GM19372 (cell line): Measurements from ENCODE around the gene ALOX12B.

Source experiments
- ATAC-seq: cut with Tn5 transposase; IDR thresholded peaks from one replicate; pipeline ENCODE4 v1.9.1; 2021; ENCODE audit warnings: mild to moderate bottlenecking, low read depth, moderate library complexity; ENCODE audit not compliant: unreplicated experiment

ALOX12B gene

DNA sequence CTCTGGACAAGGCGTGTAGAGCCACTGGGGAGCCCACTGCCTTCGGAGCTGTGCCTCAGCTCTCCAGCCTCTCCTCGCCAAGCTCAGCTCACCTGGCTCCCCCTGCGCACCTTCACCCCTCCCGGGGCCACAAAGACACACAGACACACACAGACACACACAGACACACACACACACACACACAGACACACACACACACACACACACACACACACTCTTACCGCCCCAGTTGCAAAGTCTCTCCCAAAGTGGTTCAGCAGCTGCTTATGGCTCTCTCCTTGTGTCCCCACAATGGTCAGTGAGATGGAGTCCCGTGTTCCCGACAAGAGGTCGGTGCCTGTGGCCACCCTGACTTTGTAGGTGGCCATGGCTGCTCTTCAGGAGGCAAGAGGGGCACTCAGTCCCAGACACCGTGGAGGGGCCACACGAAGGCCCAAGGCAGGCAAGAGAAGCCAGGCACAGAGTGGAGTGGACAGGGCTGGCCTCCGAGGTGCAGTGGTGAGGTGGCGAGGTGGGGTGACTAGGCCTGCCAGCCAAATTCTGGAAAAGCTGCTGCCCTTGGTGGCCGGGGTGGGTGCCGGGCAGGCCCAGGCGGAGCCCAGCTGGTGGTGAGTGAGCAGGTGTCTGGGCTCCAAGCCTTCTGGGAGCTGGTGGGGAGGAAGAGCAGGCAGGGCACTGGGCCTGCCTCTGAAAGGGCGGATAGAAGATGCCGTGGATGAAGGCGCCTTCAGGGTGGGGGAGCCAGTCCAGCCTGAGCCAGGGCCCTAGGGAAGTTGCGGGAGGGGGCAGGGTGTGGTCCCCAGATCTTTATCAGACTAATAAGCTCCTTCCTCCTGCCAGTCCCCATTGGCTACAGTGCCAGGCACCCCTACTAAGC lies at the start of gene ALOX12B:
TSS of gene ALOX12B (minus strand) at position 642 of the 877 bp plus-strand sequence. CDS start at position 368, 274 bp downstream.
- no peak for ATAC-seq

DNA sequence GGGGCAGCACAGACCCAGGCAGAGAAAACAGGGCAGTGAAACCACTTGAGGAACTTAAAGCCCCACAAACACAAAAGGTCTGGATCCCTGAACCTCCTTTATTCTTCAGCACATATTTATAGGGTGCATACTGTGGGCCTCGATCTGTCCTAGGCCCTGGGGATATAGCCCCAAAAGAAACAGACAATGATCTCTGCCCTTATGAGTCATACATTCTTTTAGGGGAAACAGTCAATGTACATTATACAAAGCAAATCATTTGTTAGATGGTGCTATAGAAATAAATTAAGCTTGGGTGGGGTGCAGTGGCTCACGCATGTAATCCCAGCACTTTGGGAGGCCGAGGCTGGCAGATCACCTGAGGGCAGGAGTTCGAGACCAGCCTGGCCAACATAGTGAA lies 46.4 kb upstream of the ALOX12B start:
- no peak for ATAC-seq

DNA sequence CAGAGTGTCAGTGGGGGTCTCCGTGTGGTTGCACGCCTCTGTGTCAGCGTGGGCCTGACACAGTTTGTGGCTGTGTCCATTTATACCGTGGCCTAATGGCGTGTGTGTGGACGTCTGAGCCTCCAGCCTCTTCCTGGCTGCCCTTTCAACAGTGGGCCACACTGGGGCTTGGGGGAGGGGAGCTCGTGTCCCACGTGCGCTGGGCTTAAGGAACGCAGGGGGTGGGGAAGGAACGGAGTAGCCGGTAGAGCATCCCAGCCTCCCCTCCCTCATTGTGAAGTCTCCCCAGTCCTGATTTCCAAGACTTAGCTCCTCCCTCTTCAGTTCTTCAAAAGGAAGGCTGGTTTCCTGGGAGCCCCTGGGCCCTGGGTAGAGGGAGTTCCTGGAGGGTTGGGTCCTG lies 45.9 kb upstream of the ALOX12B start:
- no peak for ATAC-seq

DNA sequence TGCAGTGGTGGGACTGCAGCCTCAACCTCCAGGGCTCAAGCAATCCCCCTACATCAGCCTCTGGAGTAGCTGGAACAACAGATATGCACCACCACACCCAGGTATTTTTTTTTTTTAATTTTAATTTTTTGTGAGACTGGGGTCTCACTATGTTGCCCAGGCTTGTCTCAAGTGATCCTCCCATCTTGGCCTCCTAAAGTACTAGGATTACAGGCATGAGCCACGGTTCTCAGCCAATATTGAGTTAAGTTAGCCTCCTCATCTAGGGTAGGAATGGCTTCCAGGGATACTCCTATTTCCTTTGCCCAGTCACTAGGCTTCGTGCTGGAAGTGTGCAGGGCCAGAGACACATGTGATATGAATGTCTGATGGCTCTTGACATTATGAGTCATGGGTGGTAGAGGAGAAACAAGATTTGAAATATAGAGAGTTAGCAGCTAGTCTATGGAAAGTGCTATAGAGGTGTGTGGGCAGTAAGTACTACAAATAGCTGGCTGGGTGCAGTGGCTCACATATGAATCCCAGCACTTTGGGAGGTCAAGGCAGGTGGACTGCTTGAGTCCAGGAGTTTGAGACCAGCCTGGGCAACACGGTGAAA lies 44.4 kb upstream of the ALOX12B start:
- no peak for ATAC-seq

DNA sequence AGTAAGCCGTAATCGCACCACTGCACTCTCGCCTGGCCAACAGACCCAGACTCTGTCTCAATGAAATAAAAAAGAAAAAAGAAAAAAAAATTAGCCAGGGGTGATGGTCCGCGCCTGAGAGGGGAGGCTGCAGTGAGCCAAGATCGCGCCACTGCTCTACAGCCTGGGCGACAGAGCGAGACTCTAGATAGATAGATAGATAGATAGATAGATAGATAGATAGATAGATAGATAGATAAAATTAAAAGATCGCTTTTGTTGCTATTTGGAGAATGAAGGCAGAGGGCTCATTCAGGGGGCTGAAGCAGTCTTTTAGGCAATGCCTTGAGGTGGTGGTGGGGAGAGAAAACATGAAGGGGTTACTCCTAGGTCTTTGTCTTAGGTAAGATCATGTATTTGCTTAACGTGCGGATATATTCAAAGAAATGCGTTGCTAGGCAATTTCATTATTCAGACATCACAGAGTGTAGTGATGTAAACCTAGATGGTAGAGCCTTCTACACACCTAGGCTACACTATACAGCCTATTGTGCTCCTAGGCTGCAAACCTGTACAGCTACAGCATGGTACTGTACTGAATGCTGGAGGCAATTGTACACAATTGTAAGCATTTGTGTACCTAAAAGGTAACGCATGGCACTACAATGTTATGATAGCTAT lies 40.7 kb upstream of the ALOX12B start:
- ATAC-seq: no peak

DNA sequence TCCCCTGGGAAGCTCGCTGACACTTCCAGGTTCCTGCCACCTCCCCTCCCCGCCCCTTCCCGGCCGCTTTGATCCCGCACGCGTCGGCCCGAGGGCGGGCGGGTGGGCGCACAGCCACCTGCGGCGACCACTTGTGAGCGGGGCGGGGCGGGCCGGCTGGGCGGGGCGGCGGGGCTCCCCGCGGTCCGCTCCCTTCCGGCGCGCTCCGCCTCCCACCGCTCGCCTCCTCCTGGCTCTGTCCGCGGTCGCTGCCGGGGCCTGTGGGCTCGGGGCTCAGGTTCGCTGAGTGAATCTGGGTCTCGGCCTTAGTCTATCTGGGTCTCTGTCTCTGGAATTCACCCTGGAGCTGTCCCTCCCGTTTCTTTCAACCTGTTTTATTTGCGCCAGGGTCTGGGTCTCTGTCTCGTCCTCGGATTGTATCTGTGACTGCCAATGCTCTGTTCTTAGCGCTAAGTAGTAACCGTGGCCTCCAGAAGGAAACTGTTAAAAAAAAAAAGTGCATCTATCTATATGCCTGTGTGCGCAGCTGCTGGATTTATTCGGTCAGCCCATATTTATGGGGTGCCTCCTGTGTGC lies 39.1 kb upstream of the ALOX12B start:
- ATAC-seq: no peak

DNA sequence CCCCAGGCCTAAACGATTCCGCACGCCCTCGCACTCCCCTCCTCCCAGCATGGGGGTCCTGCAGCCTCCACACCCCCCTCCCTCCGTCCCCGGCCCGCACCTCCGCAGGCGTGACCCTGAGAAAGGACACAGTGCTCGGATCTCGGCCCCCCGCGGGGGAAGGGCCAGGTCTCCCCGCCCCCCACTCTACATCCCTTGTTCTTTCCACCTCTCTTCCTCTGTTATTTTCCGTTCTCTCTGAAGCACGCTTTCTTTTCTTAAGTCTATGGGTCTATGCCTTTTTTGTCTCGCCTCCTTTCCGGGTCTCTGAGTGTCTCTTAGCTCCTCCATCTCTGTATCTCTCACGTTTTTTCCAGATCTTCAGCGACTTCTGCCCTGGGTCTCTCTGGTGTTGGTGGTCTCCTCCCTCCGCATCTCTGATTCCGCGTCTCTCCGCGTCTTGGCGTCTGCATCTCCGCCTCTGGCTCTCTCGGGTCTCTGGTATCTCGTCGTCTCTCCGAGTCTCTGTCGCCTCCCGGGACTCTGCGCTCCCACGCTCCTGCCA lies 38.5 kb upstream of the ALOX12B start:
- ATAC-seq: no peak

DNA sequence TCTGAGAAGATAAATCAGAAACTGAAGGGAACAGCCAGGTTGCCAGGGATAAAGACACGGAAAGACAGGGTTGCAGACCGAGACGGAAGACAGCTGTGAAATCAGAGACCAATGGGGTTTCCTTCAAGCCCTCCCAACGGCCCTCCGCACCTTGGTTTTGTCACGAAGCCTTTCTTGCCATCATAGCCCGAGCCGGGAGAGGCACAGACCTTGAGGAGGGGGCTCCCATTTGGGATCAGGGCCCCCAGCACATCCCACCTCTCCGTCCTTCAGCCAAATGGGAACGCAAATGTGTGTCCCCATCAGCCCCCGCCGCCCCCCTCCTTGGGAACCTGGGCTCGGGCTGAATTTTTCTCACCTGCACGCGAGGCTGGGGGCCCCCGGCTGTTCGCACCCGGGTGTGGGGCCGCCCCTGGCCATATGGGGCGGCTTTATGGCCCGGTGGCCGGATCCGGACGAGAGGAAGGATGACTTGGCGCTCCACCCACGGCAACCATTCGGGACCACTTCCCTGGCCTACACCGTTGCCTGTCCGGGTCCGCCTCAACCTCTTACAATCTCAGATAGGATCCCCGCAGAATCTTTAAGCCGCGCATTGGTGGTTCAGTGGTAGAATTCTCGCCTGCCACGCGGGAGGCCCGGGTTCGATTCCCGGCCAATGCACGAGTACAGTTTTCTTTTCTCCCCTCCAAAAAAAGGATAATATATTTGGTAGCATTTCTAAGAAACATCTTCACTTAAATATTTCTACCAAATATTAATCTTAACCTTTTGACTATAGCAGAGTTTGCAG lies 37.8 kb upstream of the ALOX12B start:
- ATAC-seq: no peak

DNA sequence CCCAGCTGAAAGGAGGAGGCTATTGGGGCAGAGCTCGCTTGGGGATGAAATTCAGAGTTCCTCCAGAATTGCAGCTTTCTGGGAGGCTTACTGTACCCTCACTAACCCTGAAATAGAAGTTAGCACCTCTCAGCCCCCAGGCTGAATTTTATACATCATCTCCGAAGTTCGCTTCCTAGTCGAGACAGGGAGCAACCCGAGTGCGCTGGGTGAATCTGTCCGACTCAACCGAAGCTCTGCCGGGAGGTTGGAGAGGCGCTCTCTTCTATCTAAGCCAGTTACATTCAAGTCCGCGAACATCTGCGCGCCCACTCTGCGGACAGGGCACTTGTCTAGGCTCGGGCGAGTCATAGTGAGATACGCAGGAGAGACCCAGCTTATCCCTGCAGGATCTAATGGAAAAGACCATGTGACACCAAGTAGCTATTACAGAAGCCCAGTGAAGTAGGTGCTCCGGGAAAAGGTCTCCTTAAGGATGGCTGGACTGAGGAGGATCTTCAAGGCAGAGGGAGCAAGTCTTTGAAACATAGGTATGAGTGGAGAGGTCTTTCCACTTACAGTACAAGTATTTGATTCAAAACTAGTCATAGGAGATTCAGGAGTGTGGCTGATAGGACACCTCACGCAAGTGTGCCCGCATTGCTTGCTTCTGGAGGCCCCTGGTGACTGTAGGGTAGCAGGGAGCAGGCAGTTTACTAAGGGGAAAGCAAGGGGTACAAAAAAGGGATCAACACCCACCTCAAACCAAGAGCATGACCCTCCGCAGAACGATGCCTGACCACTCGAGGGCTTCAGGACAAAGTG lies 37.0 kb upstream of the ALOX12B start:
- no peak for ATAC-seq

DNA sequence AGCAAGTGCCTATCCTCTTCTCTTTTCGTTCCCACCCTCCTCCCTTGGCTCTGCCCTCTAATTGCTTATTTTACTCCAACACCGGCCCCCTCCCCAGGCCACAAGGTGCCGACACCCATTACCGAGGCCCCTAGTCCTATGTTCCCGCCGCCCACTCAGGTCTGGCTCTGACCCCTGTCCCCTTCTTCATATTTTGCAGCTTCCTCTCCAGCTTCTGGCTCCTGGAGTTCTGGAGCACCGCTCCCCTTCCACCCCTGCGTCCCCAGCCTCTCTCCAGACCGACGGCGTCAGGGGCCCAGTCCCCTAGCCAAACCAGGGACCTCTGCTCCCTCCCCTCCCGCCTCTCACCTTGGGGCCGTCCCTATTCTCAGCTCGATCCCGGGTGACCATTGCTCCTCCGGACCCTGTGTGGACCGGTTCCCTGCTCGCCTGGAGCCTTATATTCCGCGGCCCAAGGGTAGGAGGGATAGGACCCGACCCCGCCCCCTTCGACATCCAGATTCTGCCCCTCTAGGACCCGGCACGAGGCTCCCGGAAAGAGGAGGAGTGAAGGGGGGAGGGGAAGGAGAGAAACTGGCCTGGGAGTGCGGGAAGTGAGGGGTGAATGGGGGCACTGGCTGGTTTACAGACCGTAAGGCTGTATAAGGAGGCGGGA lies 36.3 kb upstream of the ALOX12B start, which contains the start of gene HES7:
TSS of gene HES7 (minus strand) at position 412 of the 655 bp plus-strand sequence. CDS start at position 390, 22 bp downstream.
- ATAC-seq: no peak

DNA sequence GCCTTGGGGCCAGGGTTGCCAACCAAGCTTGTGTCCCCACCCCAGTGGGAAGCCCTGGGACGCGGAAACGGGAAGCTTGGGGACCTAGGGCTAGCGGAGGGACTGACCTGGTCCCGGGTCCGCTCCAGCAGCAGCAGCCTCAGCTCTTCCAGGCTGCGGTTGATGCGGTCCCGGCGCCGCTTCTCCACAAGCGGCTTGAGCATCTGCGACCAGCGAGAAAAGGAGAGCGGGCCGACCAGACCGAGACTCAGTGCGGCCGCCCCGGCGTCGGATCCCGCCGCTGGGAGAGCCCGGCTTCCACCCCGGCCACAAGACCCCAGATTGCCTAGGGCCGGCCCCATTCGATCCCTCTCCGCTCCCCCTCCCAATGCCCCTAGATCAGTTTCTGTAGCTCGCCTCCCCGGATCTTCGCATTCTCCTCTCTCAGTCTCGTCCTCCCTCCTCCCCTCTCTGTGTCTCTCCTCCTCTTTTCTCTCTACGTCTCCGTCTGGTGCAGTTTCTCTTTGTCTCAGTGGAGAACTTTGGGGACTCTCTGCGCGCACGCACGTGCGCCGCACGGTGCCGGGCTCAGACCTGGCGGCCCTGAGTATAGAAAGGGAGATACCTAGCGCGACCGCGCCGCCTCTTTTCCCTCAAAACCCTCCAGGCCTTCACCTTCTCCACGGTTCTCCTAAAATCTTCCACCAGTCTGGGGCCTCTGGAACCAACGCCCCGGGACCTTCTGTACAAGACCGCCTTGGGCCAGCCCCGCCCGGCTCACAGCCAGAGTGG lies 35.6 kb upstream of the ALOX12B start:
- ATAC-seq: no peak

DNA sequence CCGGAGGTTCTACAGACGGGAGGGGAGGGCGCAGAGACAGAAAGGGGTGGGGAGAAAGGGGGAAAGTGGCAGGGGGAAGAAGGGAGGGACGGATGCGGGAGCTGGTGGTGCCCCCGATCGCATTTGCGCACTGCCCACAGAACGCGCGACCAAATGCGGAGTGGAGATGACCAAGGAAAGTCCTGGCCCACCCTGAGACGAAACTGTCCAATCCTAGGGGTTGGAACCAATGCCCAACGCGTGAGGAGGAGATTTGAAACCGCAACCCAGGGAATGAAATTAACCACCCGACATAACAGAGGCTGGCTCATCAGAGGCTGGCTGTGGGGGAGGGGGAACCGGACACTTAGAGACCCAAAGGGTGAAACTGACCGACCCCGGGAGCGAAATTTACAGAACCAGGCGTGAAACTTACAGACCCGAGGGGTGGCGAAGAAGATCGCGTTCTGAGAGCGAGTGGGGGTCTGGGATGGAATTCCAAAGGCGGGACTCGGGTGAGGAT lies 35.0 kb upstream of the ALOX12B start:
- ATAC-seq: no peak

DNA sequence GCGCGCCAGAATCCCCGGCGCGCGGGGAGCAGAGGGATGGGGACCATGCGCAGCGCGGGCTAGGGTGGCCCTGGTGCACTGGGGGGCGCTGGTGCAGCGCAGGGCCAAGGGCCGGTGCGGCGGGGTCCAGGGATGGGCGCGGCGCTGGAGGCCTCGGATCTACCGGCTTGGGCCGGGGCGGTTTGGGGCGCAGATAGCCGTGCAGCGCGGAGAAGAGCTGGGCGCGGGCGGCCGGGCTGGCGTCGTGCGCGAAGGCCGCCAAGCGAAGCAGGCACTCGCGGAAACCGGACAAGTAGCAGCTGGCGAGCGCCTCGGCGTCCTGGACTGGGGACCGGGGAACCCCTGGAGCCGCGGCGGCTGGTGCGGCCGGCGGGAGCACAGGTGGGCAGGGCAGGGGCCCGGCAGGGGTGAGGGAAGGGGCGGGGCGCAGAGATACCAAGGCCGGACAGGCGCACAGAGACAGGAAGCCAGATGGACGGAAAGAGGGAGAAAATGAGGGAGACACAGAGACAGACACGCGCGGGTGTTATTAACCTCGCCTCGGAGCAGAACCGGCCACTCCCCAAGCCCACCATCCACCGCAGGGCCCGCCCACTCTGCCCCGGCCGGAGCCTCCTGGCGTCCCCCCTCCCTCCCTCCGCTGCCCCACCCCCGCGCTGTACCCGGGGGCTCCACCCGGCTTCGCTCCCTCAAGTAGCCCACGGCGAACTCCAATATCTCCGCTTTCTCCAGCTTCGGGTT lies 34.3 kb upstream of the ALOX12B start:
- ATAC-seq: no peak

DNA sequence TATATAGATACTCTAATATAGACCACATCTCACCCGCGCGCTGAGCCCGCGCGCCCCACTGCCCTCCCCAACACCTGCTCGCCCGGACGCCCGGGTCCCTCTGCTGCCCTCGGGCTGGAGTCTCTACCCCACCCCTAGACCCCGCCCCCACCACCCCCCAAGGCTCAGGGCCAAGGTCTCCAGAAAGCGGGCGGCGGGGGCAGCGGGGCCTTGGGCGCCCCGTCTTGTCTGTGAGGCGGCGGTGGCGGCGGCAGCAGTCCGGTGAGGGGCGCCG lies 33.8 kb upstream of the ALOX12B start:
- no peak for ATAC-seq

DNA sequence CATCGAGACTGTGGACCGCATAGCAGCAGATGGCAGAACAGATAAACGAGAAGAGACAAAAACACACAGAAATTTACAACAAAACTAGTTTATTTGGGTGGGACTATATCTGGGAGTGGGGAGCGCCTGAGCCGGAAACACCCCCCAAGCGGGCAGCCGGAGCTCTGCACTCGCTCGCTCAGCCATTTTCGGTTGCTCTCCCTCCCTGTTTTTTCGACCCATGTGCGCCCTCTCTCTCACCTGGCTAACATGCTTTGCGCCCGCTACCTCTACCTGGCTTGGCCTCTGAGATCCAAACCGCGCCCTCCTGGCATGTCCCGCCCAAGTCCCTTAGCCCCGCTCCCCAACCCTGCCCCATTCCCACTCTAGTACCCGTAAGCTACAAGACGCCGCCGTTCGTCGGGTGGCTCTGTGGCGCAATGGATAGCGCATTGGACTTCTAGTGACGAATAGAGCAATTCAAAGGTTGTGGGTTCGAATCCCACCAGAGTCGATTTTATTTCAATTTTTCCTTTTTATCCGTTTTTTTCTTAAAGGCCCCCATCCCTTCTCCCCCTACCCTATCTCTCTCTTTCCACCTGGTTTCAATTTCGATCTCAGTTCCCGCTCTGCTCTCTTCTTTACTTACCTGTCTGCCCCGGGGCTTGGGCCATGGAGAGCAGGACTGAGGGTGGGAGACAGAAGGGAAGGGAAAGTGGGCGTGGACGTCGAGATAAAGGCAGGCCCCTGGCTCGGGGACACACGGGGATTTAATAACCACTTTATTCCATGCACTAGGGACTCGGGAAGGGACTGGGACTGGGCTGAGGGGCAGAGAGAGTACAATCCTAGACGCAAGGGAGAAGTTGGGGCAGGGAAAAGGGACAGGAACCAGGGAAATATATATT lies 33.2 kb upstream of the ALOX12B start:
- no peak for ATAC-seq
